WI38 (cell line): ENCODE measurements around the gene CEP131.

ENCODE experiments used
- H3K4me3 ChIP-seq: 2 replicates; pipeline ENCODE4 v1.5.1; 2011; ENCODE audit warnings: low read depth, mild to moderate bottlenecking, control low read depth, low read length
- TF ChIP-seq, protein P1 (sequence below): IDR thresholded peaks from 2 replicates; pipeline ENCODE4 v1.5.1; 2012; ENCODE audit warnings: low read depth, mild to moderate bottlenecking, control low read depth, low read length

CEP131 gene

DNA sequence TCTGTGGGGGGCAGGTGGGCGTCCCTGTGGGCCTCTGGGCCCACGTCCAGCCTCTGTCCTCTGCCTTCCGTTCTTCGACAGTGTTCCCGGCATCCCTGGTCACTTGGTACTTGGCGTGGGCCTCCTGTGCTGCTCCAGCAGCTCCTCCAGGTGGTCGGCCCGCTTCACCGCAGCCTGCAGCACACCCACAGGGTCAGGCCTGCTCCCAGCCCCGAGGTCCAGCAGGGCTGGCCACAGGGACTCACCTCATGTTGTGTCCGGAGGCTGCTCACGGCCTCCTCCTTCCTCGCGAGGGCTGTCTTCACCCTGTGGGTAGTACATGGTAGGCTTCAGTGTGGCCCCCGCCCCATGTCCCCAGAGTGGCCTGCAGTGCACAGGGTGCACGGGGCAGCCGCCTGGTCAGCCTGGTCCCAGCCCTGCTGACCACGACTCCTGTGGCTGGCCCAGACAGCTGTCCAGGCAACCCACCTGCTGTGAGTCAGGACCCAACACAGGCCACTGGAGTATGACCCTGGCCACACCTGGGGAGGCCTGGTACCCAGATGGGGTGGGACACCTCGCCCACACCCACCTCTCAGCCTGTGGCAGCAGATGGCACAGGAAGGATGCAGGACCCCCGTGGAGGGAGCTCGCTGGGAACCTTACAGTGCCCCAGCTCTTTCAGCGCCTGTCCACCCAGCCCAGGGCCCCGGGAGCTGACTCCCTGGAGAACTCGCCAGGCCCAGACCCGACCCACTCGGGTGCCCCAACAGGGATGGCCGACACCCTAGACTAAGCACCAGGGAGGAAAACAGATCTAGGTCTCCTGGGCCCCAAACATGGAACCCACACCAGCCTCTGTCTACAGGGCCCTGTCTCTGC is 32.9 kb downstream of the CEP131 start:
- H3K4me3 ChIP-seq: no peak overlapping the region
- TF ChIP-seq, protein P1, sequence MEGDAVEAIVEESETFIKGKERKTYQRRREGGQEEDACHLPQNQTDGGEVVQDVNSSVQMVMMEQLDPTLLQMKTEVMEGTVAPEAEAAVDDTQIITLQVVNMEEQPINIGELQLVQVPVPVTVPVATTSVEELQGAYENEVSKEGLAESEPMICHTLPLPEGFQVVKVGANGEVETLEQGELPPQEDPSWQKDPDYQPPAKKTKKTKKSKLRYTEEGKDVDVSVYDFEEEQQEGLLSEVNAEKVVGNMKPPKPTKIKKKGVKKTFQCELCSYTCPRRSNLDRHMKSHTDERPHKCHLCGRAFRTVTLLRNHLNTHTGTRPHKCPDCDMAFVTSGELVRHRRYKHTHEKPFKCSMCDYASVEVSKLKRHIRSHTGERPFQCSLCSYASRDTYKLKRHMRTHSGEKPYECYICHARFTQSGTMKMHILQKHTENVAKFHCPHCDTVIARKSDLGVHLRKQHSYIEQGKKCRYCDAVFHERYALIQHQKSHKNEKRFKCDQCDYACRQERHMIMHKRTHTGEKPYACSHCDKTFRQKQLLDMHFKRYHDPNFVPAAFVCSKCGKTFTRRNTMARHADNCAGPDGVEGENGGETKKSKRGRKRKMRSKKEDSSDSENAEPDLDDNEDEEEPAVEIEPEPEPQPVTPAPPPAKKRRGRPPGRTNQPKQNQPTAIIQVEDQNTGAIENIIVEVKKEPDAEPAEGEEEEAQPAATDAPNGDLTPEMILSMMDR: no peak

DNA sequence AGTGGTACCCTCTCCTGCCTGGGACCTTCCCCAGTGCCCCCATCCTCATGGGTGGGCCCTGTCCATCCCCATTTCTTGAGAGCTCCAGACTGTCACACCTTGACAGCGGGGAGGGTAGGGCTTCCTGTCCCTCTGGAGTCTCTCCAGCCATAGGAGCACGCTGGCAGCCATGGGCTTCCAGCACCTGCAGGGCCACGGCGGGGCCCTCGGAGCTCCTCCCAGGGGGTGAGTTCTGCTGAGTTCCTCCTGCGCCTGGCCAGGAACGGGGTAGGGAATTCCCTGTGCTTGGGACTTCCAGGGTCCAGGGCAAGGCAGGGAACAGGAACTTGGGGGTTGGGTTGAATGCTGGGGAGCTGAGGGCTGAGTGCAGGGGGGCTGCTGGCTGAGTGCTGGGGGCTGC is 33.7 kb downstream of the CEP131 start:
- TF ChIP-seq, protein P1: no peak

DNA sequence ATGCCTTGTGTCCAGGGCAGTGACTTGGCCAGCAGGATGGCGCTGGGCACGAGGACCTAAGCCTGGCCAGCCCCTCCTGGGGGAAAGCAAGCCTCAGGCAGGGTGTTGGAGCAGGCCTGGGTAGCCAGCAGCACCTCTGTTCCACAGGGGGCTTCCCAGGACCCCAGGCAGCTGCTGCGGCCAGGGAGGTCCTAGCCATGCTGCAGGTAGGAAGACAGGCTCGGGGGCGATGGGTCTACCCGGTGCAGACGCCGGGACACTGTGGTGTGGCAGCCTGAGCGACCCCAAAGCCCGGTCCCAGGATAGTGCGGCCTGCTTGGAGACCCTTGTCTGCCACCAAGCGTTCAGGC is 34.3 kb downstream of the CEP131 start:
- TF ChIP-seq, protein P1: no peak
- H3K4me3 ChIP-seq: no peak overlapping the region

More for the DNA sequence above, 33.7 kb downstream of the CEP131 start:
- no peak overlapping the region for H3K4me3 ChIP-seq

DNA sequence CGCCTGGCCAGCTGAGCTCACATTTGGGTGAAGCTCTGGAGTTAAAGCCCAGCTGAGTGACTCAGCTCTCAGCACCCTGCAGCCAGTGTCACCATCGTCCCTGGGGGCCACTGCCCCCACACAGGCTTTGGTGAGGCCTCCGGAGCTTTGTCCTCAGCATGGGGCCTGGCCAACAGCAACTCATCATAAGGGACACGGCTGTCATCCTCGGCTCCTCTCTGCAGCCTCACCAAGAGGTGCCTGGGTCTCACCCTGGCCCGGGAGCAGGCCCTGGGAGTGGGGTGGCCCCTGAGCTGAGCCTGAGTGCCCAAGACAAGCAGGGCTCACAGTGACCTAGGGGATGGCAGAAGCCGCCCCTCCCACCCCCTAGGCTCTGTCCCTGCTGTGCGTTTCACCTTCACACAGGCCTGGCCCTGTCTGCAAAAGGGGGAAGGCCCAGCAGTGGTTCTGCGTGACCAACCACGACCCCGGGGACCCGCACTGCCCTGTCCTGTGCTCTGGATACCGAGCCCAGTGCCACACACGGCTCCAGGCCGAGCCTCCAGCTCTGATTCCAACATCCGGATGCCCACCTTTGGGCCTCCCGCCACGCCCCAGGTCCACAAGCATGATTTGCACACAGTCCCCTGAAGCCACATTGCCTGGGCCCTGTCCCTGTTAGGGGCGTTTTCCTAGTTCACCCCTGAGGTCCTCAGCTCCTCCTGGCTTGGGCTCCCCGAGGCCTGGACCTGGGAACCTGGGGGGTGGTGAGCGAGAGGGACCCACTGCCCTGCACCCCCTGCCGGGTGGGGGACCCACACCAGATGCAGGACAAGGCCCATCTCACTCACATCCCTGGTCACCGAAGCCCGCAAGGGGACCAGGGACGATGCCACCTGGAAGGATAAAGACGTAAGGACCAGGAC is 34.9 kb downstream of the CEP131 start:
- no peak overlapping the region for H3K4me3 ChIP-seq
- TF ChIP-seq, protein P1: no peak

DNA sequence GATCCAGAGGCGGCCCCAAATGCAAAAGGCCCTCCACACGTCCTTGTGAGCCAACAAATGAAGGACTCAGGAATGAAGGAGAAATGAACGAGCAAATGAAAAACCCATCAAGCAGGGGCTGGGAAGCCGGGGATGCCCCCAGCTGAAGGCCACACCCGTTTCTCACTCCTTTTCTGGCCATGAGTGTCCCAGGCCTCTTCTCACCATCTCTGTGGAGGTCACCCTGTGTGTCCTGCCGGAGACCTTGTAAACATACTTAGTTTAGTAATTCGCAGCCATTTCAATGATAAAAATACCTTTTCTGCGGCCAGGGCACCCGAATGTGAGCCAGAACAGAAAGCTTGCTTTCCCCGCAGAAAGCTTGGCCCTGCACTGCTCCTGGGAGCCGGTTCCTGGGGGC is 35.6 kb downstream of the CEP131 start:
- no peak overlapping the region for H3K4me3 ChIP-seq
- TF ChIP-seq, protein P1: no peak

DNA sequence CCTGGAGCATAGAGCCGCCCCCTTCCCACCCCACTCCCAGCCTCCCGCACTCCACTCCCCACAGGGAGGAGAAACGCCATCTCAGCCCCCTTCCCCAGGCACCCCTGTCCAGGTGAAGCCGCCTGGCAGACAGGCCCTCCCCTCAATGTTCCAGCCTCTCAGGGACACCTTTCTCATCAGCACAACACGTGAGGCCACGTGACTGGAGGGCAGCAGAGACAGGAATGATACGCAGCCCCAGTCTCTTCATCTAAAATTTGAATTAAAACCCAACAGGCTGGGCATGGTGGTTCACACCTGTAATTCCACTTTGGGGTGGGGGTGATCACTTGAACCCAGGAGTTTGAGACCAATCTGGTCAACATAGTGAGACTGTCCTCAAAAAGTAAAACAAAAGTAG is 36.6 kb downstream of the CEP131 start:
- H3K4me3 ChIP-seq: no peak overlapping the region
- TF ChIP-seq, protein P1: no peak

DNA sequence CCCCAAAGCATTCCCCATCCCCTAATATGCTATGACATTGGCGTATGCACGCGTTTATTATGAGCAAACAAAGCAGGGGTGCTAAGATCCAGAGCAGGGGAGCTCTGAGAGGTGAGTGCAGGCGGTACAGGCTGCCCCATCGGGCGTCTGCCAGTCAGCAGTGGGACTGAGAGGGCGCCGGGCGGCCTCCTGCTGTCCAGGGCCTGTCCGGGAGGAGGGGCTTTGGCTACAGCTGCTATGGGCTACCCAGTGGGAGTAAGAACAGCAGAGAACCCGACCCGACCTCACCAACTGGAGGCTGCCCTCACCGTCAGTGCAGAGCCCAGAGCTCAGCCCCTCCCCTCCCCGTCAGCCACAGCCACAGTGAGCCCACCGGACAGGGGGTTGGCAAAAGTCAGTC is 38.2 kb downstream of the CEP131 start:
- TF ChIP-seq, protein P1: no peak
- H3K4me3 ChIP-seq: no peak overlapping the region
